ENCODE data around the gene CSRP2.

The CSRP2 gene

DNA sequence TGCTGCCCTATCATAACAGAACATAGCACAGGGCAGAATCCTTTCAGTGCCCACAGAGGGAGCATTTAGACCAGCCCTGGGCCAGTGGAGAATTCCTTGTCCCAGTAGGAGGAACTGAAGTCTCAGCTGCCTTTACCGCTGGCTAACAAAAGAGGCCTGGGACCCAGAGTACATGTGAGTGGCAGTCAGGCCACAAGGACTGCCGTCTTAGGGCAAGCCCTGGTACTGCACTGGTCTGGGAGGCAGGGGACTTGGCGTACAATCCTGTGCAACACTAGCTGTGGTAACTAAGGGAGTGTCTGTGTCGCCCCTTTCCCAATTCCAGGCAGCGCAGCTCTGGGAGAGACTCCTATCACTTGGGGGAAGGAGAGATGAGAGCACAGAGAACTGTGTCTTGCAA lies 17.0 kb upstream of the CSRP2 start:
- FAIRE-seq, result no peak
- no peak for DNase-seq (ENCODE audit: insufficient read length, low spot score)

DNA sequence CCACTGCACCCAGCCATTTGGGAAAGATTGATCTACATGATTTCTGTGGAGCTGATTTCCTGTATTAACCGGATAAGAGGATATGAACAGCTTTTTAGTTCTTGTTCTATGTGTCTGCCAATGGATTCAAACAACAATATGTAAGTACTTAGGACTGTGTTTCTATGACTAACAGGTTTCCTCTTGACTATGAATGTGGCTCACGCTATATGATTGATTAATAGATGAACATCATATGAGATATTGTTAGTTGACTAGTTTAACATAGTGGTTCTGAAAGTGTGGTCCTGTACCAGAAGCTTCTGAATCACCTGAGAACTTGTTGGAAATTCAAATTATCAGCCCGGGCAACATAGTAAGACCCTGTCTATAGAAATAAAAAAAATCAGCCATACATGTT lies 12.8 kb upstream of the CSRP2 start:
- FAIRE-seq (no peak), DNase-seq (ENCODE audit: insufficient read length, low spot score) (no peak)

DNA sequence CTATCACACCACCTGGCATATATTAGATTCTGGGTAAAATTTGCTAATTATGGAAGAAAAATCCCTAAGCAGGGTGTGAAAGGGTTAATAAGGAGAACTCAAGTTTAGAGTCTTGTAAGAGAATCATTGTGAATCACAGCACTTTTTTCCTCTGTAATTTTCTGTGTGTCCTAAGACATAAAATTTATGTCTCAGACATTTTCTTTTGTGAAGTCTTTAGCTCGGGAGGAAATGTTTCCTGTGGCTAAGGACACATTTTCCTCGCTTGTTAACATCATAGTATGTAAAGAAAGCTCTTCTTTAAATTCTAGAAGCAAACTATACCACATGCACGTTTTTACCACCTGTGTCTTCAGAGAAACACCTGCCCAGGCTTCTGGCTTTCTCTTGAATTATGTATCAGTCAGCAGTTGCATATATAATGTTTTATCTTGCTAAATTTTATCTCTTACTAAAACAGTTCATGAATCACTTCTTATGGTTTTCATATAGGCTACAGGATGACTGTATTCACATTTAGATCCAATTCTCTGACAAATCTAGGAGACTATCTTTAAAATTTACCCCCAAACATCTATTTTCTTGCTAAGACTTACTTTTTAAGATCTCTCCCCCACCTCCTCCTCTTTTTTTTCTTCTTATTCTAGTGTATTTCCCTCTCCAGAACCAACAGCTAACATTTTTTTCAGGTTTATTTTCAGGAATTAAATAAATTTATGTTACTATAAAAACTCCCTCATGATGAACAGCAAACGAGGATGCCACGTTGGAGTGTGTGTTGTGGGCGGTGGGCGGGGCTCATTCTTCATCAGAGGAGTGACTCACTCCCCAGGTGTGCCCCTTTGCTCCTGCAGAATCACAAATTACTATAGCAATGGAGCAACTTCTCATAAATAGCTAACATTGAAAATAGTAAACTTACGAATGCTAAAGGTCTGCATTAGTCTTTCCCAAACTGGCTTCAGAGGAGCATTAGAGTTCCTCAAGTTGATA lies 11.6 kb upstream of the CSRP2 start:
- no peak for FAIRE-seq
- DNase-seq (ENCODE audit: insufficient read length, low spot score), result no peak

DNA sequence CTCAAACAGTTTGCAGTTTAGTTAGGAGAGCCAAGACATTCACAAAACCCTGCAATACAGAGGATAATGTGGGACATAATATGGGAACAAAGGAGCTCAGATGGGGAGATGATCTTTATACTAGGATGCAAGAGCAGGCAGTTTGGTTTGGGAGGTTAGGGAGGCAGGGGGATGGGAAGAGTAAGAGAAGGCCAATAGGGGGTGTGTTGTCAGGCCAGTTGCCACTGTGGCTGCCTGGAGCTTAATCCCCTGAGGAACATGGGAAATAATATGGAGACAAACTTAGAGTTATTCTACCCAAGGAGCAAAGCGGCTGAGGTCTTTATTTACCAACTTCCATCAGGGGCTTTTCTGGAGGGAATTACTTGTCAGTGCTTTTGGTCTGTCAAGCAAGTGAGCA lies 10.0 kb upstream of the CSRP2 start:
- DNase-seq (ENCODE audit: insufficient read length, low spot score) (no peak), FAIRE-seq (no peak)

DNA sequence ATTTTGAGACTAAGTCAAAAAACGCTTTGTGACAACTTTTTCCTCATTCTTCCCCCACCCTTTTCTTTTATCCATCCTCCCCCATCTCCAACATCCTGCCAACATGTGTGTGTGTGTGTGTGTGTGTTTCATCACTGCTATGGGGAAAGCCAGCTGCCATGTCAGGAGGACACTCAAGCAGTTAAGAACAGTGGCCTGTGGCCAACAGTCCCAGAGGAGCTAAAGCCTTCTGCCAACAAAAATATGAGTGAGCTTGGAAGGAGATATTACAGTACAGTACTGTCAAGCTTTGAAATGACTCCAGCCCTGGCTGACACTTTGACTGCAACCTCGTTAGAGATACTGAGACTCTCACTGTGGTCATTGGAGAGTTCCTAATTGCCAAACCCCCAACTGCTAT lies 5.0 kb upstream of the CSRP2 start:
- FAIRE-seq (no peak), DNase-seq (ENCODE audit: insufficient read length, low spot score) (no peak)

DNA sequence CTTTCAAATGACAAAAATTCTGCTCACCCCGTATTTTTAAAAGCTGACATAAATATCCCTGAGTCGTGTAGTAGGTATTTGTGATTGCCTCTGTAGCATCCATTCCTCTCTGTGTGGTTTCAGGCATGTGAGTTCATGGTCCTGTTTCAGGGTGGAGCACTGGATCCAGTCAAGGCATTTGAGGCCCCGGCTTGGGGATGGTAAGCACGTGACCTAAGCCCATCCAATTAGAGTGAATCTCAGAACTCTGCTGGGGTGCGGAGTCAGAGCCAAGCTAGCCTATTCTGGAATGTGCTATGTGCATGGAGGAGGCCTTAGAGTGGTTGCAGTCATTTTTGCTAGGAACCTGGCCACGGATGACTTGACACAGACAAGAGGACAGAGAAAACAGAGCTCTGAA lies 4.3 kb upstream of the CSRP2 start:
- FAIRE-seq (no peak), DNase-seq (ENCODE audit: insufficient read length, low spot score) (peak; percentile 23)

DNA sequence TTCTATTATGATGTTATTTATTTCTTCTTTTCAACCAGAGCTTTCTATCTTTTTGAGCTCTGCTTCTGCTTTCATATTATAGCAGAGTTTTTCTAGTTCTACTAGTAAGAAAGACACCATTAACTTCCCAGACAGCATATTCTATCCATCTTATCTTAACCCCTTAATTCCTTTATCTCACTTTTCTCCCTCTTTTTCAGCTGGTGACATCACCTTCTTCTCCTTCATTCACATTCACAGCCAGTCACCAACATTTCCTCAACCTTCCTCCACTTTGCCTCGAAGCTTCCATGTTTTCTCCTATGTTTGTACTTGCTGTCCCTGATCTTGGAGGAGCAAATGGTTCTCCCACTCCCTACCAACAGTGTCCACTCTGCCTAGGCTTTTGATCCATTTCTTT lies 3.5 kb upstream of the CSRP2 start:
- DNase-seq (ENCODE audit: insufficient read length, low spot score) (no peak), FAIRE-seq (no peak)

DNA sequence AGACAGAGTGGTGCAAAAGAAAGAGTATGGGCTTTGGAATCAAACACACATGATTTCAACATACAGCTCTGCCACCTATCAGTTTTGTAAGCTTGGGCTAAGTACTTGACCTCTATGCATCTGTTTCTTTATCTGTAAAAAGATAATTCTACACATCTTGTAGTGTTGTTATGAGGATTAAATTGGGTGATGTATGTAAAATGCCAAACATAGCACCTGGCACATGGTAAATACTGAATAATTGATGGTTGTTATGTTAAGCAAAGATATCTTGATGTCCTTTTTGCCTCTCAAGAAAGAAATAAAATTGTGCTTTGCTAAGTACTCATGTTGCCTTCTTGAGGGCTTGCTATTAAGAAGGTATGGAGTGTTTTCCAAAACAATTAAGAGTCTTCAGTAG lies 2.3 kb upstream of the CSRP2 start:
- DNase-seq (ENCODE audit: insufficient read length, low spot score) (no peak), FAIRE-seq (no peak)

DNA sequence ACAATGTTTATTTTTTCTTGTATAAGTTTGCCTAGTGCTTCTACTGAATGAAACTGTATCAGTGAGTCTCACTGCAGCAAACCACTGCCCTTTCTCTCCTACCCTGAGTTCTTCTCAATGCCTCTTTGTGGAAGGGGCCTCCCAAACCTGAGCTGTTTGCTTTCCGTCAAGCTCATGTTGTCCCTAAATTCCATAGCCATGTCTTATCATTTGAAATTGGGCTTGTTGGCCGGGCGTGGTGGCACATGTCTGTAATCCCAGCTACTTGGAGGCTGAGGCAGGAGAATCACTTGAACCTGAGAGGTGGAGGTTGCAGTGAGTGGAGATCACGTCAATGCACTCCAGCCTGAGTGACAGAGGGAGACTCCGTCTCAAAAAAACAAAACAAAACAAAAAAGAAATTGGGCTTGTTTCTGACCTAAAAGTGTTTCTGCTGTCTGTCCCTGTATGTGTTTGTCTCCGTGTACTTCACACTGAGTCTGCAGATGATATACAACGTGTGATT lies 1.8 kb upstream of the CSRP2 start:
- DNase-seq (ENCODE audit: insufficient read length, low spot score) (no peak), FAIRE-seq (no peak)

DNA sequence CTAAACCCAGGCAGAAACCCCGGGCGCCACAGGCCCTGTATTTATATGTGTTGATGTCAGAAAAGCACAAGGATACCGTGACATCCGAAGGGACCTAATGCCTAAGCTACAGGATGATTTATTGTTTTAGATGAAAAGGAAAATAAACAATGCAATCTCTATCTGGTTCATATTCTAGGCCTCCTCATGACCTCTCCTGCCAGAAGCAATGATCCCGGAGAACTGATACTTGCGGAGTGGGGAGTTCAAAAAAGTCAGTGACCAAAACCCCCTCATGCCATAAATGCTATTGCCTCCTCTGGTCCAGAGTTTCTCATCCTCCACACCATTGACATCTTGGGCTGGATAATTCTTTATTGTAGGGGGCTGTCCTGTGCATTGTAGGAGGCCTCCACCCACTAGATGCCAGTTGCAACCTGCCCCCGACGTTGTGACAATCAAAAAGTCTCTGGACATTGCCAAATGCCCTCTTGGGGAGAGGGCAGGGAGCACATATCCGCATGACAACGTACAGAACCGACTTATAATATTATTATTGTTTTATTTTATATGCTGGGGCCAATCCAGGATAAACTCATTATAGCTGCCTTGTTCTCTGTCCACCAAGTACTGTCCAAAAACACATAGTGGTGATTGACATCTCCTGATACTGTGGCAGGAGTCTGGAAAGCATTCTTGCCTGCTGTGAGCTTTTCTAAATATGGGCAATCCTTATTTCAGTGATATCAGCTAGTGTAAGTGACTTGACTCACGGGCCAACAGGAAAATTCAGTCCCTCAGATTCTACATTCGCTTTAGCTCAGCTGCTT lies 1.1 kb upstream of the CSRP2 start:
- no peak for FAIRE-seq
- peak; percentile 51 for DNase-seq (ENCODE audit: insufficient read length, low spot score)

DNA sequence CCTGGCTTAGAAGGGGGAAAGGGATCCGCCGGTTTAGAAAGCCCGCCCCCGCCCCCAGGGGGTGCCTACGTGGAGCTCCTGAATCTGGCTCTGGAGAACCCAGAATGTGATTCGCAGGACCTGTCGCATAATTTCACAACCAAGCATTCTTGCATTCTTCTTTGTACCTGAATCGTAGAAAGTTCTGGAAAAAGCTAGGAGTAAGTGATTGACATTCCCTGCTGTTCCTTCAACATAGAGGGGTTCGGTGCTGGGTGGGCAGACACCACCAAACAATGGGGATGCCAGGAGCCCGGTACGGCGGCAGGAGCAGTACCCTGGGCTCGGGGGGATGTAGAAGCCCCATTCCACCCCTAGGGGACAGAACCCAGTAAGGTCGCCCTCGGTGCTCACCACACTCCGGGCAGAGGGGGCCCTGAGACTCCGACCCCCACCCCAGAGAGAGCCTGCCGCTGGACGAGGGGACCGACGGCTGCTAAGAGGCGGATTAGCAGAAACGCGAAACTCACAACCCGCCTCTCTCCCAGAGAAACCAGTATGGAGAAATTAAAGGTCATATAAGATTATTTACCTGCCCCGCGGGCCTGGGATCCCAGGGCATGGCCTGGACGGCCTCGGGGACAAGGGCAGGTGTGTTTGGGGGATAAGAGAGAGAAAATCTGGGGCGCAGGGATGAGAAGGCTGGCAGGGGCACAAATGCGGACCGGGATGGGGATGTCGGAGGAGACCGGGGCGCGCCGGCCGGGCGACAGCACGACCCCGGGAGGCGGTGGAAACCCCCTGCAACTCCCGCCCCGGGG lies 520 bp downstream of the CSRP2 start:
- FAIRE-seq, result no peak
- peak; percentile 28 for DNase-seq (ENCODE audit: insufficient read length, low spot score)

DNA sequence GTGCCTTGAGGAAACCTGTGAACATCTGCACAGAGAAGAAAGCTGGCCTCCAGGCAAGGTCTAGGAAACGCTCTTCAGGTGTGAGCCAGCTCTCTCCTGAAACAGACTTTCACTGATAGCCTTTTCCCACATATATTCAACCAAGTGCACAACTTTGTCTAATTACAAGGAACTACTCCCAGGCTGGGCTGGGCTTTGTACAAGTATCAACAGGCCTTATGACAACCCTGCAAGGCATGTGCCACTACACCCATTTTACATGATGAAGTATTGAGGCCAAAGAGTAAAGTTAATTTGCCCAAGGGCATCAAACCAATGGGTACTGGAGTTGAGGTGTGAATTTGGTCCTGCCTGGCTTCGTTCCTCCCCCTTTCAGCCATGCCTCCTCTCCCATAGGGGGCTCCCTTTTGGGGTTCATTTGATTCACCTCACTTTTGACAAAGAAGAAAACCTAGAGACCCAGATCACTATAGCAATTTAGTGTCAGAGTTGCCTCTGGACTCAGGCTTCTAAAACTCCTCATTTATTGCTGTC lies 2.1 kb downstream of the CSRP2 start:
- FAIRE-seq, result no peak
- DNase-seq (ENCODE audit: insufficient read length, low spot score), result no peak

DNA sequence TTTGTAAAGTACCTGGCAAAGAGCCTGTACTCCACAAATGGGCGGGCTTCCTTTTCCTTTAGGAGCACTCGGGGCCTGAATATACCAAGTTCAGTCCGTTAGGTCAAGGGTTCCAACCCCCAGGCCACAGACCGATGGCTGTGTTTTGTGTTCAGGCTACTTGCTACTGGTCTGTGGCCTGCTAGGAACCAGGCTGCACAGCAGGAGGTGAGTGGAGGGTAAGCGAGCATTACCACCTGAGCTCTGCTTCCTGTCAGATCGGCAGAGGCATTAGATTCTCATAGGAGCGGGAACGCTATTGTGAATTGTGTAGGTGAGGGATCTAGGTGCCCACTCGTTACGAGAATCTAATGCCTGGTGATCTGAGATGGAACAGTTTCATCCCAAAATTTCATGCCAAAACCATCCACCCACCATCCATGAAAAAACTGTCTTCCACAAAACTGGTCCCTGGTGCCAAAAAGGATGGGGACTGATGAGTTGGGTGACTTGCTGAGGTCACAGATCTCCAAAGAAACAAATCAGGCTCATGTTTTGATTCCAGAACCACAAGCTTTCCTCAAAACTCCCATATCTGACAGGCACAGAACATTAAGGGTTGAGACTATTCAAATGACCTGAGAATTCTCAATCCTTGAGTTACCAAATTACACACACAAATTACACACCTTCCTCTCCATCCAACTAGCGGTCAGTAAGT lies 4.2 kb downstream of the CSRP2 start:
- DNase-seq (ENCODE audit: insufficient read length, low spot score), result no peak
- no peak for FAIRE-seq

DNA sequence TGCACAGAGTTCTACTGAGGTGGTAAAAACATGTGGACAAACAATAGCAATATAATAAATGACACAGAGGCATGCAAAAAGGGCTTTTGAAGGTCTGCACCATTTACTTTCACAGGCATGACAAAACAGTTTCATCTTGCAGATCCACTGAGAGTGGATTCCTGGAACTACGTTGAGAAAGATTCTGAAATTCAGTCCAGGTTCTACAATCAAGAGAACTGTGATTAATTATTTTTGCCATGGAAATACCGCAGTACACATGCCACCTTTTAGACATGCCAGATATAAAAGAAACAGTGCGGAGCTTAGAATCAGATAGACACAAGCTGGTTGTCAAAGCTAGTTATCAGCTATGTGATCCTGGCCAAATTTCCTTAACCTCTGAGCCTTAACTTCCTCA lies 4.8 kb downstream of the CSRP2 start:
- no peak for FAIRE-seq
- no peak for DNase-seq (ENCODE audit: insufficient read length, low spot score)

DNA sequence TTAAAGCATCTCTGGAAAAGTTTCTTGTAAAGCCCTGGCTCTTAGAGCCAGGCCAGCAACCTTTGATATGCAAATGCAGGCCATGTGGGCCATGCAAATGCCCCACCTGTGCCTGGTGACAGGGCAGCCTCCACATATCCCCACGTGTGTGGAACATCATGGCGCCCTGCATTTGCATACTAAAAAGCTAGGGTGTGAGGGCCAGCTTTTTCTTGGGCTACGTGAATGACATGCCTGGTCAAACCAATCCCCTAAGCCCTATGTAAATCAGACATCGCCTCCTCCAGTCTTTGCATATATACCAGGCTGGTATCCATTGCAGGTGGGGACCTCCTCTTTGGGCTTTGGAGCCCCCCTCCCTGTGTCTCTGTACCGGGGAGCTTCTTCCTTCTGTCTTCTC lies 6.4 kb downstream of the CSRP2 start:
- DNase-seq (ENCODE audit: insufficient read length, low spot score) (no peak), FAIRE-seq (no peak)

DNA sequence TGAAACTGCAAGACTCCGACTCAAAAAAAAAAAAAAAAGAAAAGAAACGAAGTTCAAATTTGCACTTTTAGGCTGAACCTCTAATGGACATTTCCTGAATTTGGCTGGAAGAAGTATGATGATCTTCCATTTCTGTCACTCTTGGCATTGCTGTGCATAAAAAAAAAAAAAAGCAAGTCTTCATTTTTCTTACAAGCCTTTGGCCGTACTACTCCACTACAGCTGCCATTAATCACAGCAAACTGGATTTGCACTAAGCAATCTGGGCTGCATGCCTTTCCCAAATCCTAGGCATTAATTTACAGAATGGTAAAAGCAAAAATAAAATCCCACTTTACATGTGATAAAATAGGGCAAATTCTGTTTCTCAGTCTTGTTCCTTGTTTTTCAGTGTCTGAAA lies 7.1 kb downstream of the CSRP2 start:
- FAIRE-seq (no peak), DNase-seq (ENCODE audit: insufficient read length, low spot score) (no peak)

DNA sequence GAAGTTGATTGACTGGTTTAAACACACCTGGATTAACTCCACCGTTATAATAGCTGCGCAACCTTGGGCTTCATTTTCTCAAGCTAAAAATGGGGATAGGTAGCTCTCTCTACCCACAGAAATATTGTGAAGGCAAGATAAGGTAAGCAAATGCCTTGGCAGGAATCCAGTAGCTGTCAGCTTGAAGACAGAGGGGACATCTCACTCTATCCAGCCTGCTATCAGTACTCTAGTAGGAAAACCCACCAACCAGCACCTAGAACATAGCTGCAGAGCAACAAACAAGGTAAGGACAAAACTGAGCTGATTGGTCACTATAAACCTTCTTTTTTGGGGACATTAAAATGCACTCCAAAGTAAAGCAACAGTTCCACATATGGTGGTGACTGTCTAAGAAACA lies 7.7 kb downstream of the CSRP2 start:
- no peak for FAIRE-seq
- no peak for DNase-seq (ENCODE audit: insufficient read length, low spot score)

DNA sequence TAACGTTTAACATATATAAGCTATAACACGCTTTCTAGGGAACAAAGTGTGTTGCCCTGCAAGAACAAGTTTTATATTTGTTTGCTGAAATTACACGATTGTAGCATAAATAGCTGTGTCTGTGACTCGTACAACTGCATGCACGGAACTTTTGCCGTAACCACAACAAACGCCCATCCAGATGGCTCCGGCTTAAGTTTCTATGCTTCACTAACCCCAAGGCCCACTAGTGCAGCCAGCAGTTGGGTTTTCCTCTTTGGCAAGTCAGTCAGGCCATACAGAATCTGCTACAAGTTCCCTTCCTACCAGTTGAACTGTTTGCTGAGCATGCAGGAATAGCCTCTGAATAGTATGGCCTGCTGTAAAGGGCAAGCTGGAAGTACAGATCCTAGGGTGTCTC lies 12.1 kb downstream of the CSRP2 start:
- FAIRE-seq, result no peak
- DNase-seq (ENCODE audit: insufficient read length, low spot score), result no peak

DNA sequence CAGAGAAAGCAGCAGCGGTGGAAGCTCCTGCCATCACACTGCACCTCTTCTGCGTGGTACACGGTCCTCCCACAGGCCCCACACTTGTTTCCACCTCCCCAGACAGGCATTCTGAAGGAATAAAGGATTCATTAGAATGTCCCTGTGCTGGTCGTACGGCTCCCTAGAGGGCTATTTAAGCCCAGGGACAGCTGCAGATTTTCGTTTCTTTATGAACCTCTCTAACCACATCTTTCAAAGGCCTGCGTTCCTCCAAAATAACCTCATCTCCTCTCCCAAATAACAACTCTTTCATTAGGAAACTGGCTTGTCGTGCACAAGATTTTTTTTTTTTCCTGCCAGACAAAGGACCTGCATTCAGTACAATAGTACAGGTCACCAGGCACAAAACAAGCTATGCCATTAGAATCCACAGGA lies 12.7 kb downstream of the CSRP2 start:
- FAIRE-seq (no peak), DNase-seq (ENCODE audit: insufficient read length, low spot score) (no peak)

DNA sequence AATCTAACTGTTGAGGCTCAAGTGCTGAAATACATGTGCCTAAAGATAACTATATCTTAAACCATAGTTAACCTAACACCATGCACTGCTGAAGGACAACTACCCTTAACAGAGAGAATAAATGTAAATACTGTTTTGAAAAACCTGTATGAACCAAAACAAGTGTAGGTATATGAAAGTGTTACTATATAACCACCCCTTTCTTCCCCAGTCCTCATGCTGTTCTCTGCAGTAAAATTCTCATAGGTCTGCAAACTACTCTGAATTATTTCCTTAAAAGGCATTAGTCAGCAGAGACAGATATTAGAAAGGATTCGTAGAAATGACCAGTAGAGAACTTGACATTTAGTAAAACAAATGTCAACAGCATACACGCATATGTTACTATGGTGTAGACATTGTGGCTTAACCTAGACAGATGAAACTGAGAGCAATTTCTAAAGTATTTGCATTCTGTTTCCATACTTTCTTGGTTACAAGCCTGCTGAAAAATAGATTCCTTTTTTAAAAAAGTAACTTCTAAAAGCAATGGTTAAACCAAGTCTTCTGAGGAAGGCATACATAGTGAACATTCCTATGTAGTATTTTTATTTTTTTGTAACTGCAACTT lies 13.9 kb downstream of the CSRP2 start:
- no peak for DNase-seq (ENCODE audit: insufficient read length, low spot score)
- FAIRE-seq, result no peak
